GM10266 (cell line): ENCODE results near the gene UBA6.
A peak's percentile ranks its signal among the peaks of the same experiment; 100 is the strongest.

Source experiments
- DNase-seq: peaks from one replicate; pipeline ENCODE4 v3.0.0; 2012; ENCODE audit errors: extremely low spot score
- TF ChIP-seq, protein P1 (sequence below): IDR thresholded peaks from 2 replicates; pipeline ENCODE4 v1.5.1; 2012; ENCODE audit warnings: mild to moderate bottlenecking, low read depth; ENCODE audit not compliant: control insufficient read depth, insufficient read depth; ENCODE audit errors: missing control alignments

Gene UBA6

DNA sequence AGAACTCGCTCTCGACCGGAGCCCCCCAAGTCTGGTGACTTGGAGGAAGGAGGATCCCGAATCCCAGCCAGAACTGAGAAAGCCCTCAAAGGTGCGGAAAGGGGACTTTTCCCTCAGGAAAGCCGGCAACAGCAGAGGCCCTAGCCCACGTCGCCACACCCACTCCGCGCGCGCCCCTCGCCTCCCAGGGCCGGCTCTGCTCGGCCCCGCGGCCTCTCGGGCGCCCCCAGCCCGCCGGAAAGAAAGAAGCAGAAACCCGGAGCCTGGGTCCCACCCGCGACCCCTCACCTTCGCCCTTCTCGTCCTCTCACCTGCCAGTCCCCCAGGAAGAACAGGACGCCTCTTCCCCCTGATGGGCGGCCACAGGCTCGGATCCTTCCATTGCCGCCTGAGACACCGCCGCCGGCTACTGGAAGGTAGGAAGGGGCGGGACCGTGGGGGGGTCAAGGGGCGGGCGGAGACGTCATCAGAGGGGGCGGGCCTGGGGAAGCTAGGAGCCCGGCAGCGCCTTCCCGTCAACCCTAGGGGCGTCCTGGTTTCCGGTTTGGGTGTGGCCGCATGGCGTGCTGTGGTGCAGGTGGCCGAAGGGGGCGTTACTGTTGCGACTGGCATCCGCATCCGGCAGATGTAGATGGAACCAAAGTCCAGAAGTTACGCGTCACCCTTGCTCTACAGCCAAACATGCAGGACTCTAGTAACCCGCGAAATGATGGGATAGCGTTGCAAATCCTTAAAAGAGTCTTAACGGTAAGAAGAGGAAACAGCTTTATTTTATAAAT is at the start of gene UBA6:
UBA6 (minus strand) TSS at position 418 of the 779 bp plus-strand sequence; CDS start at position 382, 36 bp downstream.
- peak; percentile 96 for DNase-seq
- TF ChIP-seq, protein P1, sequence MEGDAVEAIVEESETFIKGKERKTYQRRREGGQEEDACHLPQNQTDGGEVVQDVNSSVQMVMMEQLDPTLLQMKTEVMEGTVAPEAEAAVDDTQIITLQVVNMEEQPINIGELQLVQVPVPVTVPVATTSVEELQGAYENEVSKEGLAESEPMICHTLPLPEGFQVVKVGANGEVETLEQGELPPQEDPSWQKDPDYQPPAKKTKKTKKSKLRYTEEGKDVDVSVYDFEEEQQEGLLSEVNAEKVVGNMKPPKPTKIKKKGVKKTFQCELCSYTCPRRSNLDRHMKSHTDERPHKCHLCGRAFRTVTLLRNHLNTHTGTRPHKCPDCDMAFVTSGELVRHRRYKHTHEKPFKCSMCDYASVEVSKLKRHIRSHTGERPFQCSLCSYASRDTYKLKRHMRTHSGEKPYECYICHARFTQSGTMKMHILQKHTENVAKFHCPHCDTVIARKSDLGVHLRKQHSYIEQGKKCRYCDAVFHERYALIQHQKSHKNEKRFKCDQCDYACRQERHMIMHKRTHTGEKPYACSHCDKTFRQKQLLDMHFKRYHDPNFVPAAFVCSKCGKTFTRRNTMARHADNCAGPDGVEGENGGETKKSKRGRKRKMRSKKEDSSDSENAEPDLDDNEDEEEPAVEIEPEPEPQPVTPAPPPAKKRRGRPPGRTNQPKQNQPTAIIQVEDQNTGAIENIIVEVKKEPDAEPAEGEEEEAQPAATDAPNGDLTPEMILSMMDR = peak; percentile 59

DNA sequence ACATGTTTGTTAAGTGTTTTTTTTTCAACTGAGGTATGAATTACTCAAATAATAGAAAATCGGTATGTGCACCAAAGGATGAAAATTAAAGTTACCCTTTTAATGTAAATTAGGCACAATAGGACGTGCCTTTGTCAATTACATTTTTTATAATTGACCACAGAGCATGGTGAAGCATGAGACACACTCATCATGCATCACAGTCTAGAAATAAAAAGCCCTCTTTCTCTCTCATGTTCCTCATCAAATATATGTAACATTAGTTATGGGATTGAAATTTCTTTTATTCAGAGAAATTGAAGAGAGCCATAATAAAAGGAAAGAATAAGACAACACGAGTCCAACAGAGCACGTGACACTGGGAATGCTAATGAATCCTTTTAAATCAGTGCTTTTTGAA is 49.7 kb upstream of the UBA6 start:
- TF ChIP-seq, protein P1 = no peak
- no peak for DNase-seq

DNA sequence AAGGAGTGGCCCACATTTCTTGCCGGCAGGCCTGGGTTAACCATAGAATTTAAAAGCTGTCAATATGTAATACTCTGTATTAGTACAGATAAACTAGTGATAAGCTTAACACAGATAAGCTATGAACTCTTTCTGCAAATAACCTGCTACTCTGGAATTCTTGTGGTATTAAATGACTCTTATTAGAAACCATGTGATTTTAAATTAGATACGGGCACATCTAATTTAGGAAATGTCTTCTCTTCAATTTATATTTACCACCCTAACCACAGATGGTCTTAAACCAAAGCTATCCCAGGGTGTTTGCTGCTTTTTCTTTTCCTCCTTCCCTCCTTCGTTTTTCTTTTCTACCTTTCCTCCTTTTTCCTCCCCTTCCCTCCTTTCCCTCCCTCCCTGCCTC is 48.3 kb upstream of the UBA6 start:
- DNase-seq = no peak
- TF ChIP-seq, protein P1 = no peak

DNA sequence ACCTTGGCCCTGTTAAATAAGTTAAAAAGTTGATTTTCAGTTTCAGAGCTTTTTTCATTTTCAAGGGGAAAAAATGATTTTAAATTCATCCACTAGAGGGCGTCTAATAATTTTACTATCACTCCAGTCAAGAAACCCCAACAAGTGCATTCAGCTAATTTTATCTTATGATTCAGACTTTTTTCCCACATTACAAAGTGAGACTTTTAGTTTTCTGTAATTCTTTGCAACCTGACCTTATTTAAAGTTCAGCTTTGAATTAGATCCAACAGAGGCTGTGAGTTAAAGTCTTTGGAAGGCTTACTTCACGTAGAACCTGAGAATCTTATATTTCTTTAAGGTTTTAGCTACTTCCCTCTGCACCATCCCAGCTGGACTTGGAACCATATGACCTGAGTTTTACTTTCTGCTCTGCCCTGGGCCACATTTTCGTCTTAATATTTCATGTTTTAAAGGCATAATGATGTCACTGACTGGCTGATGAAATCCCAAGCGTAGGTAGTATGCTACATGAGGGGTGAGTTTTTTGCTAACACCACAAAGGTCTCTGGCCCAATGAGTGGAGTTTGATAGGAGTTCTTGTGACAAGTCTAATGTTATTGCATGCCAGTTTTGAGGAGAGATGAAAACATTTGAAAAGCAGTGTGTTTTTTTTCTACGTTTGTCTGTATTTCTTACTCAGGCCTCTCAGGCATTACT is 46.0 kb upstream of the UBA6 start:
- peak; percentile 7 for DNase-seq
- TF ChIP-seq, protein P1 = peak; percentile 49

DNA sequence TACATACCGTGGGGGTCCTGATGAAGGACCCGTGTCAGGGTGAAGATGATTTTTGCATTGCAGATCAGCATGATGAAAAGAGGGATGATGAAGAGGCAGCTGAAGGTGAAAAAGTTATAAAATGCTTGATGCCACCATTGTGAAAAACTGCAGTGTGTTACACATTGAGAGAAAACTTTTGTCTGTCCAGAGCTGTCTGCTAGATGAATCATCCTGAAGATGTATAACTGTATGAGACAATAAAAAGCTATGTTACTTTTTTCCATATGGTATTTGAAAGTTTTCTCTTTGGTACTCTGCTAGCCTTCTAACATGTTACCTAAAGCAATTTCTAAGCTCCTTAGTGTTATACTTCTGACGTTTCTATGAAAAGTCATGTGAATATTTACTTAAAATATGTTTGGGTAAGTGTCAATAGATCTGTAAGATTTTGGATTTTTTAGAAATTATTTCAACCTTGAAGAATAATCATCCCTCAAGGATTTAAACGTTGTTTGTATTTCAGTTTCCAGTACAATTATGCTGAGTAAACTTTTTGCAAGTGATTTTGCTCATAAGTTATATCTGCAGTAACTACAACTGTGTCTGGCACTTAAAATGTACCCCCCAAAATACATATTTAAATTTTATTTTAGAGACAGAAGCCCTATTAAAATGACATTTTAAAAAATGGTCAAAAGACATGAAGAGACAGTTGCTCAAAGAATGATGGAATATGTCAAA is 43.8 kb upstream of the UBA6 start:
- TF ChIP-seq, protein P1 = no peak
- no peak for DNase-seq

DNA sequence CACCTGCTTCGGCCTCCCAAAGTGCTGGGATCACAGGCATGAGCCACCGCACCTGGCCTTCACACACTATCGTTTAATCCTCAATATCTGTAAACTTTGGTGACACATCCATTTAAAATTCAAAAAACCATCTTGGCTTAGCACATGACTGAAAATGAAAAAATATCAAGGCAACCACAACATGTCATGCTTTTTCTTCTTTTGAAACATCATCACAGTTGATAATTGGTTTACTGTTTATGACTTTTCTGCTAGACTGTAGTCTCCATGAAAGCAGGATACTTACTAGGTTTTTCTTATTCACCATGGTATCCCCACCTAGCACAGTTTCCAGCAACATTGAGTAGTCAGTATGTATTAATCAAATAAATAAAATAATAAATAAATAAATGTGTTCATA is 42.2 kb upstream of the UBA6 start:
- TF ChIP-seq, protein P1 = no peak
- DNase-seq = no peak
